MM.1S (cell line): ENCODE results near the gene HEATR1.

Experiments used
- CTCF ChIP-seq: fragments of 300-600 bp; sonication (generic); IDR thresholded peaks from 2 replicates; pipeline ENCODE4 v1.5.1; 2016; ENCODE audit warnings: antibody characterized with exemption, low read length, mixed read lengths
- EZH2phosphoT487 ChIP-seq: fragments of 300-600 bp; sonication (generic); IDR thresholded peaks from 2 replicates; pipeline ENCODE4 v1.6.1; 2018; ENCODE audit warnings: antibody characterized with exemption, low read length

- TF ChIP-seq CTCF (no peak), EZH2phosphoT487 (no peak)
Measured at GRCh38 chr1:236523704-236524141, 80.6 kb downstream of the HEATR1 start, which contains the start of gene LGALS8.
